SK-N-SH treated with all-trans-retinoic acid at 6 μM for 48 hours (cell line): Measurements from ENCODE around the gene OCIAD1.

Source experiments
- BACH2 ChIP-seq: fragments of 250-450 bp; sonication (Bioruptor Pico); IDR thresholded peaks from 2 replicates; pipeline ENCODE4 v1.9.0; 2021; ENCODE audit warnings: mild to moderate bottlenecking, borderline replicate concordance
- CREB5 ChIP-seq: fragments of 250-450 bp; sonication (Bioruptor Pico); IDR thresholded peaks from 2 replicates; pipeline ENCODE4 v1.5.1; 2020; ENCODE audit warnings: low read depth, mild to moderate bottlenecking, moderate library complexity
- CSDC2 ChIP-seq: fragments of 250-450 bp; sonication (Bioruptor Pico); IDR thresholded peaks from 2 replicates; pipeline ENCODE4 v1.5.0; 2020; ENCODE audit warnings: mild to moderate bottlenecking, moderate library complexity
- TCF4 ChIP-seq: fragments of 250-450 bp; sonication (Bioruptor Pico); IDR thresholded peaks from 2 replicates; pipeline ENCODE4 v1.8.0; 2021; ENCODE audit warnings: mild to moderate bottlenecking, moderate library complexity, borderline replicate concordance
- ZC3H10 ChIP-seq: fragments of 250-450 bp; sonication (Bioruptor Pico); IDR thresholded peaks from 2 replicates; pipeline ENCODE4 v1.5.1; 2021; ENCODE audit warnings: mild to moderate bottlenecking, moderate library complexity
- ZFP3 ChIP-seq: fragments of 250-450 bp; sonication (Bioruptor Pico); IDR thresholded peaks from 2 replicates; pipeline ENCODE4 v1.5.0; 2020; ENCODE audit warnings: mild to moderate bottlenecking, moderate library complexity
- ZNF8 ChIP-seq: fragments of 450-650 bp; formaldehyde crosslinking; IDR thresholded peaks from 2 replicates; pipeline ENCODE4 v1.5.0; 2020; ENCODE audit warnings: mild to moderate bottlenecking, moderate library complexity
- TF ChIP-seq, protein P1 (sequence below): fragments of 250-450 bp; sonication (Bioruptor Pico); IDR thresholded peaks from 2 replicates; pipeline ENCODE4 v1.8.0; 2020; ENCODE audit warnings: mild to moderate bottlenecking, moderate library complexity, borderline replicate concordance

- TF ChIP-seq, protein P1, sequence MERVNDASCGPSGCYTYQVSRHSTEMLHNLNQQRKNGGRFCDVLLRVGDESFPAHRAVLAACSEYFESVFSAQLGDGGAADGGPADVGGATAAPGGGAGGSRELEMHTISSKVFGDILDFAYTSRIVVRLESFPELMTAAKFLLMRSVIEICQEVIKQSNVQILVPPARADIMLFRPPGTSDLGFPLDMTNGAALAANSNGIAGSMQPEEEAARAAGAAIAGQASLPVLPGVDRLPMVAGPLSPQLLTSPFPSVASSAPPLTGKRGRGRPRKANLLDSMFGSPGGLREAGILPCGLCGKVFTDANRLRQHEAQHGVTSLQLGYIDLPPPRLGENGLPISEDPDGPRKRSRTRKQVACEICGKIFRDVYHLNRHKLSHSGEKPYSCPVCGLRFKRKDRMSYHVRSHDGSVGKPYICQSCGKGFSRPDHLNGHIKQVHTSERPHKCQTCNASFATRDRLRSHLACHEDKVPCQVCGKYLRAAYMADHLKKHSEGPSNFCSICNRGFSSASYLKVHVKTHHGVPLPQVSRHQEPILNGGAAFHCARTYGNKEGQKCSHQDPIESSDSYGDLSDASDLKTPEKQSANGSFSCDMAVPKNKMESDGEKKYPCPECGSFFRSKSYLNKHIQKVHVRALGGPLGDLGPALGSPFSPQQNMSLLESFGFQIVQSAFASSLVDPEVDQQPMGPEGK = no peak
- no peak for TF ChIP-seq ZNF8
- no peak for TF ChIP-seq ZC3H10 (CRISPR knock-in tag)
- TF ChIP-seq CREB5 (CRISPR knock-in tag) = no peak
- no peak for TF ChIP-seq ZFP3
- TF ChIP-seq BACH2 = no peak
- TF ChIP-seq CSDC2 (CRISPR knock-in tag) = no peak
- no peak for TF ChIP-seq TCF4 (CRISPR knock-in tag)
Observed at GRCh38 chr4:48904101-48904500, 73.2 kb downstream of the OCIAD1 start.
